Stimulated activated CD8-positive, alpha-beta memory T cell treated with anti-CD3 and anti-CD28 coated beads, Interleukin-7, amount 100 ng/mL, for 1 hour (primary cell): Measurements from ENCODE around the gene CYP24A1.

Source experiments
- DNase-seq, 2 donors: peaks; one replicate each; pipeline ENCODE4 v3.0.0-alpha.2; 2020; ENCODE audit warnings: low read depth in 2 of 2

The CYP24A1 gene

GRCh38 chr20:54203281-54203680 lies 29.5 kb upstream of the CYP24A1 start:
- DNase-seq, result no peak

- no peak for DNase-seq
Measured at GRCh38 chr20:54201268-54201846, 27.6 kb upstream of the CYP24A1 start.

GRCh38 chr20:54200487-54201267 lies 26.9 kb upstream of the CYP24A1 start:
- no peak for DNase-seq

- peak; percentile 42 to 48 for DNase-seq
Measured at GRCh38 chr20:54199721-54200176, 26.0 kb upstream of the CYP24A1 start.

GRCh38 chr20:54199283-54199682 lies 25.5 kb upstream of the CYP24A1 start:
- no peak for DNase-seq

GRCh38 chr20:54197621-54198604 lies 24.1 kb upstream of the CYP24A1 start:
- DNase-seq, result no peak

- DNase-seq, result no peak
Measured at GRCh38 chr20:54195483-54196472, 22.0 kb upstream of the CYP24A1 start.

- no peak for DNase-seq
Measured at GRCh38 chr20:54194724-54195438, 21.1 kb upstream of the CYP24A1 start.

- DNase-seq, result no peak
Measured at GRCh38 chr20:54193817-54194216, 20.0 kb upstream of the CYP24A1 start.

GRCh38 chr20:54190217-54190616 lies 16.4 kb upstream of the CYP24A1 start:
- DNase-seq, result no peak

- DNase-seq, result no peak
Measured at GRCh38 chr20:54189630-54190029, 15.8 kb upstream of the CYP24A1 start.

- DNase-seq, result no peak
Measured at GRCh38 chr20:54188132-54188849, 14.5 kb upstream of the CYP24A1 start.

- DNase-seq, result no peak
Measured at GRCh38 chr20:54184904-54185626, 11.3 kb upstream of the CYP24A1 start.

GRCh38 chr20:54184071-54184470 lies 10.3 kb upstream of the CYP24A1 start:
- no peak for DNase-seq

GRCh38 chr20:54180931-54181330 lies 7.1 kb upstream of the CYP24A1 start:
- no peak for DNase-seq

- no peak for DNase-seq
Measured at GRCh38 chr20:54179946-54180345, 6.2 kb upstream of the CYP24A1 start.

- DNase-seq, result no peak
Measured at GRCh38 chr20:54178256-54178655, 4.5 kb upstream of the CYP24A1 start.

GRCh38 chr20:54177378-54177777 lies 3.6 kb upstream of the CYP24A1 start:
- no peak for DNase-seq

GRCh38 chr20:54176610-54177009 lies 2.8 kb upstream of the CYP24A1 start:
- no peak for DNase-seq
